ES-I3 (cell line): ENCODE data around the gene NUCKS1.
"Not testable (repeated sequence)": the region's sequence is repeated elsewhere in the genome, so short reads cannot be mapped to it uniquely, and the experiment has no call there.

Source experiments
- H3K36me3 ChIP-seq: 2 replicates; pipeline ENCODE4 v1.6.1; 2013; ENCODE audit warnings: mild to moderate bottlenecking, low read length, control low read depth, moderate library complexity; ENCODE audit not compliant: insufficient read depth
- H3K4me1 ChIP-seq: 2 replicates; pipeline ENCODE4 v1.6.1; 2013; ENCODE audit warnings: mild to moderate bottlenecking, control low read depth, low read length; ENCODE audit not compliant: insufficient read depth
- H3K9ac ChIP-seq: 2 replicates; pipeline ENCODE4 v1.6.1; 2013; ENCODE audit warnings: low read depth, mild to moderate bottlenecking, low read length, moderate library complexity
- H3K9me3 ChIP-seq: 2 replicates; pipeline ENCODE4 v1.6.1; 2013; ENCODE audit warnings: mild to moderate bottlenecking, low read length, moderate library complexity; ENCODE audit not compliant: control insufficient read depth, insufficient read depth

NUCKS1 gene

GRCh38 chr1:205729945-205730610 is 19.9 kb downstream of the NUCKS1 start:
- no peaks in the 10 kb centered on the region for H3K9me3 ChIP-seq
- H3K9ac ChIP-seq, result no peak overlapping the region
- H3K4me1 ChIP-seq, result no peaks in the 10 kb centered on the region
- H3K36me3 ChIP-seq, result peaks cover 4% of the 10 kb centered on the region

- Histone ChIP-seq H3K9ac (no peak overlapping the region), H3K36me3 (peaks cover 8% of the 10 kb centered on the region), H3K4me1 (no peaks in the 10 kb centered on the region), H3K9me3 (no peaks in the 10 kb centered on the region)
Observed at GRCh38 chr1:205726619-205727125, 23.3 kb downstream of the NUCKS1 start.

- Histone ChIP-seq H3K4me1 (no peaks in the 10 kb centered on the region), H3K36me3 (peaks cover 10% of the 10 kb centered on the region), H3K9me3 (no peaks in the 10 kb centered on the region), H3K9ac (no peak overlapping the region)
Observed at GRCh38 chr1:205725514-205725913, 24.5 kb downstream of the NUCKS1 start.

GRCh38 chr1:205720740-205721139 is 29.2 kb downstream of the NUCKS1 start:
- not testable (repeated sequence) for H3K9ac ChIP-seq, H3K9me3 ChIP-seq, H3K4me1 ChIP-seq
- H3K36me3 ChIP-seq, result peaks cover 29% of the 10 kb centered on the region

- H3K9me3 ChIP-seq, result no peaks in the 10 kb centered on the region
- peaks cover 32% of the 10 kb centered on the region for H3K36me3 ChIP-seq
- H3K4me1 ChIP-seq, result peaks cover 5% of the 10 kb centered on the region; the same call in 1 of the 2 replicates
- H3K9ac ChIP-seq, result no peak overlapping the region
Observed at GRCh38 chr1:205719762-205720161, 30.2 kb downstream of the NUCKS1 start.

GRCh38 chr1:205719015-205719414 is 31.0 kb downstream of the NUCKS1 start:
- Histone ChIP-seq H3K9me3 (no peaks in the 10 kb centered on the region), H3K4me1 (peaks cover 11% of the 10 kb centered on the region), H3K9ac (no peak overlapping the region), H3K36me3 (peaks cover 32% of the 10 kb centered on the region)

- H3K4me1 ChIP-seq, result peaks cover 18% of the 10 kb centered on the region
- no peak overlapping the region for H3K9ac ChIP-seq
- peaks cover 28% of the 10 kb centered on the region for H3K36me3 ChIP-seq
- H3K9me3 ChIP-seq, result no peaks in the 10 kb centered on the region
Observed at GRCh38 chr1:205716371-205717132, 33.4 kb downstream of the NUCKS1 start.

GRCh38 chr1:205715628-205716027 is 34.4 kb downstream of the NUCKS1 start:
- no peaks in the 10 kb centered on the region for H3K9me3 ChIP-seq
- peaks cover 18% of the 10 kb centered on the region for H3K4me1 ChIP-seq
- H3K36me3 ChIP-seq, result peaks cover 29% of the 10 kb centered on the region
- no peak overlapping the region for H3K9ac ChIP-seq

- H3K4me1 ChIP-seq, result peaks cover 18% of the 10 kb centered on the region
- H3K9me3 ChIP-seq, result no peaks in the 10 kb centered on the region
- H3K36me3 ChIP-seq, result peaks cover 23% of the 10 kb centered on the region
Observed at GRCh38 chr1:205714906-205715246, 35.1 kb downstream of the NUCKS1 start.

GRCh38 chr1:205714190-205714905 is 35.6 kb downstream of the NUCKS1 start:
- peaks cover 19% of the 10 kb centered on the region for H3K36me3 ChIP-seq
- no peak overlapping the region for H3K9ac ChIP-seq
- H3K9me3 ChIP-seq, result no peaks in the 10 kb centered on the region
- peaks cover 18% of the 10 kb centered on the region for H3K4me1 ChIP-seq

More at GRCh38 chr1:205714906-205715246, 35.1 kb downstream of the NUCKS1 start:
- H3K9ac ChIP-seq, result no peak overlapping the region

- H3K9ac ChIP-seq, result no peak overlapping the region
- H3K4me1 ChIP-seq, result peaks cover 13% of the 10 kb centered on the region
- H3K36me3 ChIP-seq, result peaks cover 12% of the 10 kb centered on the region
- no peaks in the 10 kb centered on the region for H3K9me3 ChIP-seq
Observed at GRCh38 chr1:205711105-205712048, 38.6 kb downstream of the NUCKS1 start.

GRCh38 chr1:205710201-205711062 is 39.5 kb downstream of the NUCKS1 start:
- Histone ChIP-seq H3K9me3 (no peaks in the 10 kb centered on the region), H3K36me3 (peaks cover 8% of the 10 kb centered on the region), H3K9ac (no peak overlapping the region), H3K4me1 (peaks cover 13% of the 10 kb centered on the region)

GRCh38 chr1:205709640-205710039 is 40.3 kb downstream of the NUCKS1 start:
- H3K9ac ChIP-seq, result no peak overlapping the region
- peaks cover 13% of the 10 kb centered on the region for H3K4me1 ChIP-seq
- peaks cover 10% of the 10 kb centered on the region for H3K36me3 ChIP-seq
- H3K9me3 ChIP-seq, result no peaks in the 10 kb centered on the region
